SK-N-SH treated with all-trans-retinoic acid at 6 μM for 48 hours (cell line): ENCODE data around the gene NPM3.

Experiments
- ATAC-seq: fragments of 200-7000 bp; cut with Tn5 transposase; 3 replicates; pipeline ENCODE4 v1.9.1; 2020; ENCODE audit warnings: mild to moderate bottlenecking, moderate library complexity
- ARNTL ChIP-seq: fragments of 450-650 bp; formaldehyde crosslinking; IDR thresholded peaks from 2 replicates; pipeline ENCODE4 v1.5.0; 2020; ENCODE audit warnings: low read depth, mild to moderate bottlenecking, moderate library complexity, borderline replicate concordance
- BACH2 ChIP-seq: fragments of 250-450 bp; sonication (Bioruptor Pico); IDR thresholded peaks from 2 replicates; pipeline ENCODE4 v1.9.0; 2021; ENCODE audit warnings: mild to moderate bottlenecking, borderline replicate concordance
- CSDC2 ChIP-seq: fragments of 250-450 bp; sonication (Bioruptor Pico); IDR thresholded peaks from 2 replicates; pipeline ENCODE4 v1.5.0; 2020; ENCODE audit warnings: mild to moderate bottlenecking, moderate library complexity
- ISL1 ChIP-seq: fragments of 250-450 bp; sonication (Bioruptor Pico); IDR thresholded peaks from 2 replicates; pipeline ENCODE4 v2.1.2; 2022; ENCODE audit warnings: mild to moderate bottlenecking, moderate library complexity
- PATZ1 ChIP-seq: fragments of 250-450 bp; sonication (Bioruptor Pico); IDR thresholded peaks from 2 replicates; pipeline ENCODE4 v1.8.0; 2020; ENCODE audit warnings: mild to moderate bottlenecking, moderate library complexity, borderline replicate concordance
- PPARA ChIP-seq: fragments of 250-450 bp; sonication (Bioruptor Pico); IDR thresholded peaks from 2 replicates; pipeline ENCODE4 v1.5.0; 2020; ENCODE audit warnings: mild to moderate bottlenecking, borderline replicate concordance
- RARB ChIP-seq: fragments of 250-450 bp; sonication (Bioruptor Pico); IDR thresholded peaks from 2 replicates; pipeline ENCODE4 v1.8.0; 2021; ENCODE audit warnings: mild to moderate bottlenecking, moderate library complexity
- SNAI2 ChIP-seq: fragments of 250-450 bp; sonication (Bioruptor Pico); IDR thresholded peaks from 2 replicates; pipeline ENCODE4 v1.5.0; 2020; ENCODE audit warnings: mild to moderate bottlenecking, moderate library complexity
- ZC3H10 ChIP-seq: fragments of 250-450 bp; sonication (Bioruptor Pico); IDR thresholded peaks from 2 replicates; pipeline ENCODE4 v1.5.1; 2021; ENCODE audit warnings: mild to moderate bottlenecking, moderate library complexity
- ZFP30 ChIP-seq: fragments of 450-650 bp; formaldehyde crosslinking; IDR thresholded peaks from 2 replicates; pipeline ENCODE4 v1.5.0; 2022; ENCODE audit warnings: mild to moderate bottlenecking, moderate library complexity
- ZNF70 ChIP-seq: fragments of 450-650 bp; formaldehyde crosslinking; IDR thresholded peaks from 2 replicates; pipeline ENCODE4 v1.5.0; 2020; ENCODE audit warnings: mild to moderate bottlenecking, moderate library complexity
- ZNF8 ChIP-seq: fragments of 450-650 bp; formaldehyde crosslinking; IDR thresholded peaks from 2 replicates; pipeline ENCODE4 v1.5.0; 2020; ENCODE audit warnings: mild to moderate bottlenecking, moderate library complexity
- TF ChIP-seq, protein P1 (sequence below): fragments of 250-450 bp; sonication (Bioruptor Pico); IDR thresholded peaks from 2 replicates; pipeline ENCODE4 v1.8.0; 2021; ENCODE audit warnings: low read depth, mild to moderate bottlenecking, moderate library complexity, borderline replicate concordance
- TF ChIP-seq, protein P2 (sequence below): fragments of 250-450 bp; sonication (Bioruptor Pico); IDR thresholded peaks from 2 replicates; pipeline ENCODE4 v1.5.1; 2021; ENCODE audit warnings: mild to moderate bottlenecking, moderate library complexity
- TF ChIP-seq, protein P3 (sequence below): fragments of 250-450 bp; sonication (Bioruptor Pico); IDR thresholded peaks from 2 replicates; pipeline ENCODE4 v1.5.1; 2020; ENCODE audit warnings: low read depth, mild to moderate bottlenecking, moderate library complexity

Gene NPM3

GRCh38 chr10:101762736-101763135 lies 20.5 kb downstream of the NPM3 start:
- no peak for ATAC-seq
- no peak for TF ChIP-seq RARB
- TF ChIP-seq, all 23 proteins: peak for 0

GRCh38 chr10:101761226-101761625 lies 22.0 kb downstream of the NPM3 start:
- TF ChIP-seq SNAI2 = no peak
- TF ChIP-seq BACH2 (CRISPR knock-in tag) = no peak
- no peak for TF ChIP-seq ARNTL (CRISPR knock-in tag)
- TF ChIP-seq PPARA (CRISPR knock-in tag) = no peak
- TF ChIP-seq ZNF8 (CRISPR knock-in tag) = no peak
- TF ChIP-seq, all 23 proteins: peak for 0
- ATAC-seq = no peak

DNA sequence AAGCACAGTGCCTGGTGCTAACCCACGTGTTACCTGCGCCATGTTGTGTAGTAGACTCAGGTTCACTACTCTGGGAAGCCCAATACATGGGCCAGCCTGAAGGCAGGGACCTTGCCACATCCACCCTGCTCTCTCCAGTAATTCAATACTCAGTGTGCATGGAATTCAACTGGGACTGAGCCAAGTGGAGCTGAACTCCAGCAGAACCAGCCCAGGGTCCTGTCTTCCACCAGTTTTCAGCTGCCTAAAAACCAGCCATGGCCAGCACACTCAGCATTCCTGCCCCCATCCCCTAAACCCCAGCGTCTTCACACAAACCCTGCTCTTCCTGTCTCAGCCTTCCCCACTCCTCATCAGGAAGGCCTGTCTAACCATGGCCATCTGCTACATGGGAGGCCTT lies 22.7 kb downstream of the NPM3 start:
- TF ChIP-seq, protein P1, sequence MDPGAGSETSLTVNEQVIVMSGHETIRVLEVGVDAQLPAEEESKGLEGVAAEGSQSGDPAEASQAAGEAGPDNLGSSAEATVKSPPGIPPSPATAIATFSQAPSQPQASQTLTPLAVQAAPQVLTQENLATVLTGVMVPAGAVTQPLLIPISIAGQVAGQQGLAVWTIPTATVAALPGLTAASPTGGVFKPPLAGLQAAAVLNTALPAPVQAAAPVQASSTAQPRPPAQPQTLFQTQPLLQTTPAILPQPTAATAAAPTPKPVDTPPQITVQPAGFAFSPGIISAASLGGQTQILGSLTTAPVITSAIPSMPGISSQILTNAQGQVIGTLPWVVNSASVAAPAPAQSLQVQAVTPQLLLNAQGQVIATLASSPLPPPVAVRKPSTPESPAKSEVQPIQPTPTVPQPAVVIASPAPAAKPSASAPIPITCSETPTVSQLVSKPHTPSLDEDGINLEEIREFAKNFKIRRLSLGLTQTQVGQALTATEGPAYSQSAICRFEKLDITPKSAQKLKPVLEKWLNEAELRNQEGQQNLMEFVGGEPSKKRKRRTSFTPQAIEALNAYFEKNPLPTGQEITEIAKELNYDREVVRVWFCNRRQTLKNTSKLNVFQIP (CRISPR knock-in tag) = no peak
- no peak for TF ChIP-seq ISL1 (CRISPR knock-in tag)
- no peak for TF ChIP-seq ZNF8 (CRISPR knock-in tag)
- TF ChIP-seq, all 23 proteins: peak for 0
- ATAC-seq = peak; percentile 44

DNA sequence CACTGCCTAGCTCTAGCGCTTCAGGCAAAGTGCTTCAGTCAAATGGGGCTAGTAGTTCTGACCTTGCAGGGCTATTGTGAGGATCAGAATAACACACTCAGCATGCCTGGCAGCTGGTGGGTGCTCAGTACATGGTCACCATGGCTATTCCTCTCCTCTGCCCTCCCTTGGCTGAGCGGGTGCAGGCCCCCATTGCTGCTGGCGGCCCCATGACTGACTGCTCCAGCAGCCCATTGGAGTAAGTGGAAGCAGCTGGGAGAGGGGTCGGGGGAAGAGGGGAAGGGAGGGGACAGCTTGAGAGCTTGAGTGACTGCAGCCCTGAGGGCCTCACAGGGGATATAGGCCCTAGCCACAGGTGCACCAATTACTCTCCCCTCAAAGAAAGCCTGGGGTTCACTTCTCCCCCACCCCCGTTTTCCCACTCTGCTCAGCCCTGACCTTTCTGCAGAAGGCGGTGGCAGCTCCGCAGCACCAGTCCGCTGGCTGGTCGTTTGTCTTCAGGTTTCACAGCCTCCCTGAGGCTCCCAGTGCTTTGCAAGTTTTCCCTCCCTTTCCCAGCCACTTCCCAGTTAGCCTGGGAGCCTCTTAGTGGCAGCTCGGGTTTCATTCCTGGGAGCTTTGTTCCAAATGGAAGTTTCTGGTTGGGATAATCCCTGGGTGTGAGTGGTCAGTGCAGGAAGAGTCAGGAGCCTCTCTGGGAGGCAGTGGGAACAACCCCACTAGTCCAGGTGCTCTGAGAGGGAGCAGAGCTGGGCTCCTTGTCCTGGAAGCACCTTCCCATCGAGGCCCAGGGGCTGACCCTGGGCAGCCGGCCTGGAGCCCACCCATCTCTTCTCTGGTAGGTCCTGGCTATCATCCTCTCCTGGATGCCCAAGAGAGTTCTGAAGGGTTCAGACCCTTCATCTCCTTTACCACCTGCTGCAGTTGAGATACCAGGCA lies 23.7 kb downstream of the NPM3 start:
- TF ChIP-seq PPARA (CRISPR knock-in tag) = no peak
- no peak for TF ChIP-seq PATZ1 (CRISPR knock-in tag)
- TF ChIP-seq, protein P2, sequence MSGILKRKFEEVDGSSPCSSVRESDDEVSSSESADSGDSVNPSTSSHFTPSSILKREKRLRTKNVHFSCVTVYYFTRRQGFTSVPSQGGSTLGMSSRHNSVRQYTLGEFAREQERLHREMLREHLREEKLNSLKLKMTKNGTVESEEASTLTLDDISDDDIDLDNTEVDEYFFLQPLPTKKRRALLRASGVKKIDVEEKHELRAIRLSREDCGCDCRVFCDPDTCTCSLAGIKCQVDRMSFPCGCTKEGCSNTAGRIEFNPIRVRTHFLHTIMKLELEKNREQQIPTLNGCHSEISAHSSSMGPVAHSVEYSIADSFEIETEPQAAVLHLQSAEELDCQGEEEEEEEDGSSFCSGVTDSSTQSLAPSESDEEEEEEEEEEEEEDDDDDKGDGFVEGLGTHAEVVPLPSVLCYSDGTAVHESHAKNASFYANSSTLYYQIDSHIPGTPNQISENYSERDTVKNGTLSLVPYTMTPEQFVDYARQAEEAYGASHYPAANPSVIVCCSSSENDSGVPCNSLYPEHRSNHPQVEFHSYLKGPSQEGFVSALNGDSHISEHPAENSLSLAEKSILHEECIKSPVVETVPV (CRISPR knock-in tag) = no peak
- no peak for TF ChIP-seq CSDC2 (CRISPR knock-in tag)
- no peak for TF ChIP-seq BACH2 (CRISPR knock-in tag)
- no peak for TF ChIP-seq ZC3H10 (CRISPR knock-in tag)
- TF ChIP-seq, protein P3, sequence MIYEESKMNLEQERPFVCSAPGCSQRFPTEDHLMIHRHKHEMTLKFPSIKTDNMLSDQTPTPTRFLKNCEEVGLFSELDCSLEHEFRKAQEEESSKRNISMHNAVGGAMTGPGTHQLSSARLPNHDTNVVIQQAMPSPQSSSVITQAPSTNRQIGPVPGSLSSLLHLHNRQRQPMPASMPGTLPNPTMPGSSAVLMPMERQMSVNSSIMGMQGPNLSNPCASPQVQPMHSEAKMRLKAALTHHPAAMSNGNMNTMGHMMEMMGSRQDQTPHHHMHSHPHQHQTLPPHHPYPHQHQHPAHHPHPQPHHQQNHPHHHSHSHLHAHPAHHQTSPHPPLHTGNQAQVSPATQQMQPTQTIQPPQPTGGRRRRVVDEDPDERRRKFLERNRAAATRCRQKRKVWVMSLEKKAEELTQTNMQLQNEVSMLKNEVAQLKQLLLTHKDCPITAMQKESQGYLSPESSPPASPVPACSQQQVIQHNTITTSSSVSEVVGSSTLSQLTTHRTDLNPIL (CRISPR knock-in tag) = no peak
- no peak for TF ChIP-seq ZNF70 (CRISPR knock-in tag)
- TF ChIP-seq ZNF8 (CRISPR knock-in tag) = no peak
- no peak for TF ChIP-seq ARNTL (CRISPR knock-in tag)
- no peak for TF ChIP-seq ZFP30 (CRISPR knock-in tag)

DNA sequence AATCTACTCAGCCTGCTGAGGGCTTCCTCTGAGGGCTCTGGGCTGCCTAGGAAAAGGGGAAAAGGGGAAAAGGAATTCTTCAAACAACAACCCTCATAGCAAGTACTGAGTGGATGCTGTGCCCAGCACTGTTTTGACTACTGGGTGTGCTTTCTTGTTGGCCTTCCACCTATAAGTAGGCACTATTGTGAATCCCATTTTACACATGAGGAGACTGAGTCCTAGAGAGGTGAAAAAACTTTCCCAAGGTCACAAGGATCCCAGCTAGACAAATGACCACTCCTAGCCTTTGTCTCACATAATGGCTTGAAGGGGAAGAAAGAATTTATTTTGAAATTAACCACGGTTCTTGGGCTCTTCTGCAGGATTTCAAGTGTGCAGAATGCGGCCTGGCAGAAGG lies 24.4 kb downstream of the NPM3 start:
- TF ChIP-seq, protein P2 (CRISPR knock-in tag) = no peak
- ATAC-seq = no peak

More for the DNA sequence above, 23.7 kb downstream of the NPM3 start:
- no peak for ATAC-seq
